Loucy (cell line): ENCODE results near the gene UBIAD1.
A peak's percentile ranks its signal among the peaks of the same experiment; 100 is the strongest.

Experiments used
- H2AFZ ChIP-seq: fragments of 200-600 bp; sonication (generic); 2 replicates; pipeline ENCODE4 v1.6.0; 2016; ENCODE audit warnings: antibody characterized with exemption, mild to moderate bottlenecking, low read length, moderate library complexity
- H3F3A ChIP-seq: fragments of 200-600 bp; 2 replicates; pipeline ENCODE4 v1.6.0; 2016; ENCODE audit warnings: antibody characterized with exemption, low read depth, mild to moderate bottlenecking
- H3K27me3 ChIP-seq: fragments of 200-600 bp; sonication (generic); 2 replicates; pipeline ENCODE4 v1.6.1; 2014; ENCODE audit warnings: low read length, mild to moderate bottlenecking; ENCODE audit not compliant: insufficient read depth, poor library complexity, severe bottlenecking
- H3K36me3 ChIP-seq: fragments of 200-600 bp; sonication (generic); 2 replicates; pipeline ENCODE4 v1.6.1; 2016; ENCODE audit warnings: low read length; ENCODE audit not compliant: insufficient read depth
- H3K4me1 ChIP-seq: fragments of 200-600 bp; sonication (generic); 2 replicates; pipeline ENCODE4 v1.5.1; 2014; ENCODE audit warnings: low read length, mild to moderate bottlenecking; ENCODE audit not compliant: insufficient read depth, poor library complexity, severe bottlenecking
- H3K4me2 ChIP-seq: fragments of 200-600 bp; sonication (generic); 2 replicates; pipeline ENCODE4 v1.6.0; 2014; ENCODE audit warnings: antibody characterized with exemption, low read length, low read depth, mild to moderate bottlenecking; ENCODE audit not compliant: poor library complexity, severe bottlenecking
- H3K4me3 ChIP-seq: fragments of 200-600 bp; sonication (generic); 2 replicates; pipeline ENCODE4 v1.5.1; 2014; ENCODE audit warnings: low read length, mild to moderate bottlenecking, mixed read lengths; ENCODE audit not compliant: poor library complexity, severe bottlenecking
- H3K79me2 ChIP-seq: fragments of 200-600 bp; sonication (generic); 2 replicates; pipeline ENCODE4 v1.6.1; 2014; ENCODE audit warnings: low read length; ENCODE audit not compliant: insufficient read depth
- H3K9ac ChIP-seq: fragments of 200-600 bp; sonication (generic); 2 replicates; pipeline ENCODE4 v1.6.0; 2014; ENCODE audit warnings: mild to moderate bottlenecking, low read depth, low read length, moderate library complexity; ENCODE audit not compliant: poor library complexity, severe bottlenecking
- H3K9me2 ChIP-seq: fragments of 200-600 bp; sonication (generic); replicated peaks from 2 replicates; pipeline ENCODE4 v1.6.1; 2016; ENCODE audit warnings: low read depth, low read length, mixed read lengths
- H3K9me3 ChIP-seq: fragments of 200-600 bp; sonication (generic); 2 replicates; pipeline ENCODE4 v1.6.1; 2014; ENCODE audit warnings: mild to moderate bottlenecking, antibody characterized with exemption, low read length, low read depth; ENCODE audit not compliant: insufficient read depth
- H4K20me1 ChIP-seq: fragments of 200-600 bp; sonication (generic); 2 replicates; pipeline ENCODE4 v1.6.0; 2014; ENCODE audit warnings: antibody characterized with exemption, low read length, mild to moderate bottlenecking; ENCODE audit not compliant: insufficient read depth, poor library complexity, severe bottlenecking
- EZH2phosphoT487 ChIP-seq: fragments of 200-600 bp; IDR thresholded peaks from 2 replicates; pipeline ENCODE4 v1.6.1; 2018; ENCODE audit warnings: antibody characterized with exemption, mild to moderate bottlenecking, moderate library complexity, borderline replicate concordance
- TF ChIP-seq, protein P1 (sequence below): fragments of 200-600 bp; sonication (generic); conservative IDR thresholded peaks from 2 replicates; pipeline ENCODE4 v1.5.1; 2014; ENCODE audit warnings: mild to moderate bottlenecking, antibody characterized with exemption, low read length

Gene UBIAD1

DNA sequence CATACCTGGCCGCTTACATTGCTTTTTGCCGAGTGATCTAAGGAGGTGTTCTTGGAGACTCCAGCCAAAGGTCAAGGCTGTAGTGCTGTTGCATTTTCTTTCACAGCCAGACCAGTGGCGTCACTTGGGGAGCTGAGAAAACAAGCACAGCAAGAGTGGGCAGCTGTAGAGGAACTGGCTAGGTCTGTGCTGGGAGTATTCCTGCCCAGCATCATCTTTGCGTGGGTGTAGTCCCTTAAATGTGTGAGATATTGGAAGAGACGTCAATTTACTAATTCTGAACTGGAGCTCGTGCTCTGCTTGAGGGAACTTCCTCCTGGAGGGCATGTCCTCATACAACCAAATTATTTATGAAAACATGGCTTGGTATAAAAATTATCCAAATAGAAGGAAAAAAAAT lies 10.2 kb downstream of the UBIAD1 start:
- peaks cover 82% of the 10 kb centered on the region for H3K79me2 ChIP-seq
- TF ChIP-seq EZH2phosphoT487 = no peak
- TF ChIP-seq, protein P1, sequence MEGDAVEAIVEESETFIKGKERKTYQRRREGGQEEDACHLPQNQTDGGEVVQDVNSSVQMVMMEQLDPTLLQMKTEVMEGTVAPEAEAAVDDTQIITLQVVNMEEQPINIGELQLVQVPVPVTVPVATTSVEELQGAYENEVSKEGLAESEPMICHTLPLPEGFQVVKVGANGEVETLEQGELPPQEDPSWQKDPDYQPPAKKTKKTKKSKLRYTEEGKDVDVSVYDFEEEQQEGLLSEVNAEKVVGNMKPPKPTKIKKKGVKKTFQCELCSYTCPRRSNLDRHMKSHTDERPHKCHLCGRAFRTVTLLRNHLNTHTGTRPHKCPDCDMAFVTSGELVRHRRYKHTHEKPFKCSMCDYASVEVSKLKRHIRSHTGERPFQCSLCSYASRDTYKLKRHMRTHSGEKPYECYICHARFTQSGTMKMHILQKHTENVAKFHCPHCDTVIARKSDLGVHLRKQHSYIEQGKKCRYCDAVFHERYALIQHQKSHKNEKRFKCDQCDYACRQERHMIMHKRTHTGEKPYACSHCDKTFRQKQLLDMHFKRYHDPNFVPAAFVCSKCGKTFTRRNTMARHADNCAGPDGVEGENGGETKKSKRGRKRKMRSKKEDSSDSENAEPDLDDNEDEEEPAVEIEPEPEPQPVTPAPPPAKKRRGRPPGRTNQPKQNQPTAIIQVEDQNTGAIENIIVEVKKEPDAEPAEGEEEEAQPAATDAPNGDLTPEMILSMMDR = no peak
- H3K36me3 ChIP-seq = peaks cover 24% of the 10 kb centered on the region; the same call in 1 of the 2 replicates
- H3K9me3 ChIP-seq = no peaks in the 10 kb centered on the region
- H3K4me1 ChIP-seq = peaks cover 27% of the 10 kb centered on the region
- no peaks in the 10 kb centered on the region for H3F3A ChIP-seq
- no peaks in the 10 kb centered on the region for H3K9me2 ChIP-seq
- H3K4me2 ChIP-seq = no peak overlapping the region
- no peak overlapping the region for H3K4me3 ChIP-seq
- no peak overlapping the region for H3K9ac ChIP-seq
- no peaks in the 10 kb centered on the region for H4K20me1 ChIP-seq
- no peaks in the 10 kb centered on the region for H3K27me3 ChIP-seq
- no peak overlapping the region for H2AFZ ChIP-seq

DNA sequence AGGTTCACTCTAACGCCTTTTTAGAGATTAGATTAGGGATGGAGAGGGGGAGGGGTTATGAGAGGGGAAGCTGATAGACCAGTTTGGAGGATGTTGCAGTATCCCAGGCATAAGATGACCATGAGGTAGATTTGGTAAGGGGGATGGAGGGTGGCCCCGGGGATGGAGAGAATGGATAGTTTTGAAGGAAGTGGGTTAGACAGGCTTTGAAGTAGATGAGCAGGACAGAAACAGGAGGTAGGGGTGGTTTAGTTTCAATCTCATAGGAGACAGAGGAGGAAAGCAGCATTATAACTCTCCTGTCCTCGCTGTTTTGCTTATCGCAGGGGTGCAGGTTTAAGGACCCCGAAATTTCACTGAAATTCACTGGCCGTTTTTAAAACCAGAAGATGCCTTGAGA lies 11.8 kb downstream of the UBIAD1 start:
- Histone ChIP-seq H3K9me2 (no peaks in the 10 kb centered on the region), H3K4me3 (no peak overlapping the region), H4K20me1 (no peaks in the 10 kb centered on the region), H3F3A (no peaks in the 10 kb centered on the region), H3K27me3 (no peaks in the 10 kb centered on the region), H3K36me3 (peaks cover 35% of the 10 kb centered on the region; the same call in 1 of the 2 replicates), H3K4me1 (peaks cover 25% of the 10 kb centered on the region), H3K4me2 (peak overlapping the region; percentile 7), H3K9me3 (no peaks in the 10 kb centered on the region), H3K79me2 (peaks cover 74% of the 10 kb centered on the region), H3K9ac (no peak overlapping the region), H2AFZ (no peak overlapping the region)
- TF ChIP-seq, protein P1 = no peak
- no peak for TF ChIP-seq EZH2phosphoT487

DNA sequence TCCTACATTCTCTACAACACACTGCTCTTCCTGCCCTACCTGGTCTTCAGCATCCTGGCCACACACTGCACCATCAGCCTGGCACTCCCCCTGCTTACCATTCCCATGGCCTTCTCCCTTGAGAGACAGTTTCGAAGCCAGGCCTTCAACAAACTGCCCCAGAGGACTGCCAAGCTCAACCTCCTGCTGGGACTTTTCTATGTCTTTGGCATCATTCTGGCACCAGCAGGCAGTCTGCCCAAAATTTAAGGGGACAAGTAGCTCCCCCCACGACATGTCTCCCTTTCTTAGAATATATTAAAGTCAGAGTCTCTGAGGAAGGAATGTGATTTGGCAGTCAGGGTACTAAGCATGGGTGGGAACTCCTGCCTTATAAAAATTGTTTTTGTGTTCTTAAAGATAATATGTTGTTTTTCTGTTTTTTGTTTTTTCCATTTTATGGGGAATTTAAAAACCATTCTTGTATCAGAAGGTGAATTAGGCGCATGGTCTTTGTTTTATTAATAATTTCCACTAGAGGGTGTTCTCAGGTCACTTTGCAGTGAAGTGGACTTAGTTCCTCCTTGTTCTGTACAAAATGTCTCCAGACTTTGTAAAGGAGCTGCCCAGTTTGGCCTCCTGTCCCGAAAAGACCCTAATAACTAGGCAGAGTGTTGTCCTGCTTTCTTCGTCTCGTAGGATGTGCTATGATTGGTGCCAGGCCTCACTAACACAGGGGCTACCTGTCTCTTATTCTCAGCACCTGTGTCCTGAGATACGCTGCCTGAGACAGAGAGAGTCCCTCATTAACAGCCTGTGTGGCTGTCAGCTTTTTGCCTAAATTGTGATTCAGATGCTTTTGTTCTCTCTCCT lies 13.1 kb downstream of the UBIAD1 start:
- Histone ChIP-seq H3K4me2 (no peak overlapping the region), H3F3A (no peaks in the 10 kb centered on the region), H3K4me3 (no peak overlapping the region), H3K9me3 (no peaks in the 10 kb centered on the region), H3K9ac (no peak overlapping the region), H3K79me2 (peaks cover 64% of the 10 kb centered on the region), H3K27me3 (no peaks in the 10 kb centered on the region), H2AFZ (no peak overlapping the region), H3K9me2 (no peaks in the 10 kb centered on the region), H3K36me3 (peaks cover 44% of the 10 kb centered on the region; the same call in 1 of the 2 replicates), H4K20me1 (no peaks in the 10 kb centered on the region), H3K4me1 (peaks cover 13% of the 10 kb centered on the region)
- no peak for TF ChIP-seq EZH2phosphoT487
- TF ChIP-seq, protein P1 = peak; percentile 52
